Measurements from ENCODE around the gene C1orf122.

The C1orf122 gene

DNA sequence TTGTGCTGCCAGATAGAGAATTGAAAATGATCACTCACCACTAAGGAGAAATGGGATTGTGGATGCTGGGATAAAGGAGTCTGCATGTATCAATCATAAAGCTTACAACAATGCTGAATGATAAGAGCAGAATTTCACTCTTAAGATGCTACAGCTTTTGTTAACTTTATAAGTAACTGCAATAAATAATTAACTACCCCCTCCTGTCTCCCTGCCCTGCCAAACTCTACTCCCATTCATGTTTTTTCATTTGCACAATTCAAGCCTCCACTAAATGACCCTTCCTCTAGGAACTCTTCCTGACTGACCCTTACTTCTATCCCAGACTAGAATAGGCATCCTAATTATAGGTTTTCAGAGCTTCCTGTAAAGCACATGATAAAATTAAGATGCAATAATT is 36.9 kb downstream of the C1orf122 start:
- Histone ChIP-seq H3K27ac (ENCODE audit: low read depth in 2 of 2, low read length in 2 of 2) (no peak overlapping the region), H3K36me3 (ENCODE audit: control insufficient read depth in 2 of 2, insufficient read depth in 2 of 2, low read length in 2 of 2) (peaks cover 6 to 19% of the 10 kb centered on the region in 2 donors), H3K9ac (ENCODE audit: low read depth in 1 of 2, low read length in 2 of 2) (no peak overlapping the region), H3K4me3 (ENCODE audit: low read length in 2 of 2) (no peak overlapping the region), H3K9me3 (ENCODE audit: control insufficient read depth in 2 of 2, low read length in 2 of 2) (no peaks in the 10 kb centered on the region), H3K27me3 (ENCODE audit: control insufficient read depth in 2 of 2, insufficient read depth in 2 of 2, low read length in 2 of 2) (no peaks in the 10 kb centered on the region), H3K4me1 (ENCODE audit: control insufficient read depth in 2 of 2, insufficient read depth in 2 of 2, low read length in 2 of 2) (peaks cover 7 to 17% of the 10 kb centered on the region in 2 donors)

DNA sequence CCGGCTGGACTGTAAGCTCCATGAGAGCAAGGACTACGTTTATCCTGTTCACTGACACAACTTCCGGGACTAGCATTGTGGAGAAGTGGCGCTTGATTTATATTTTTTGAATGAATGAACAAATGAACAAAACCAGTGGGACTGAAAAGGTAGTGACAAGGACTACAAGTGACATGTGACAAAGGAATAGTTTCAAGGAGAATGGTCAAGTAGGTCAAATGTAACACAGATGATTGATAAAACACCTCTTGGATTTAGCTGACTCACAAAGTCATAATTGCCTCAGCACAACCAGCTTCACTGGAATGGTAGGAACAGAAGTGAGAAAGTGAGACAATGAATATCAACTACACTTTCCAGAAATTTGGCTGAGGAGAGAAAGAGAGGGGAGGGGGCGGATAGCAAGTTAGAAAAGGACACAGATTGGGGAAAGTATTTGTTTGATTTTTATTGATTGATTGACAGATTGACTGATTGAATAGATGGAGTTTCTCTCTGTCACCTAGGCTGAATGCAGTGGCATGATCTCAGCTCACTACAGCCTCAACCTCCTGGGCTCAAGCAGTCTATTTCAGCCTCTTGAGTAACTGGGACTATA is 37.6 kb downstream of the C1orf122 start:
- Histone ChIP-seq H3K4me1 (ENCODE audit: control insufficient read depth in 2 of 2, insufficient read depth in 2 of 2, low read length in 2 of 2) (peaks cover 7 to 17% of the 10 kb centered on the region in 2 donors), H3K9me3 (ENCODE audit: control insufficient read depth in 2 of 2, low read length in 2 of 2) (no peaks in the 10 kb centered on the region), H3K36me3 (ENCODE audit: control insufficient read depth in 2 of 2, insufficient read depth in 2 of 2, low read length in 2 of 2) (peaks cover 0 to 13% of the 10 kb centered on the region in 2 donors), H3K27ac (ENCODE audit: low read depth in 2 of 2, low read length in 2 of 2) (no peak overlapping the region), H3K9ac (ENCODE audit: low read depth in 1 of 2, low read length in 2 of 2) (no peak overlapping the region), H3K27me3 (ENCODE audit: control insufficient read depth in 2 of 2, insufficient read depth in 2 of 2, low read length in 2 of 2) (no peaks in the 10 kb centered on the region), H3K4me3 (ENCODE audit: low read length in 2 of 2) (no peak overlapping the region)

GRCh38 chr1:37845786-37846185 is 38.2 kb downstream of the C1orf122 start:
- Histone ChIP-seq H3K27me3 (ENCODE audit: control insufficient read depth in 2 of 2, insufficient read depth in 2 of 2, low read length in 2 of 2) (no peaks in the 10 kb centered on the region), H3K9ac (ENCODE audit: low read depth in 1 of 2, low read length in 2 of 2) (no peak overlapping the region), H3K36me3 (ENCODE audit: control insufficient read depth in 2 of 2, insufficient read depth in 2 of 2, low read length in 2 of 2) (peaks cover 0 to 9% of the 10 kb centered on the region in 2 donors), H3K4me3 (ENCODE audit: low read length in 2 of 2) (no peak overlapping the region), H3K9me3 (ENCODE audit: control insufficient read depth in 2 of 2, low read length in 2 of 2) (no peaks in the 10 kb centered on the region), H3K27ac (ENCODE audit: low read depth in 2 of 2, low read length in 2 of 2) (no peak overlapping the region), H3K4me1 (ENCODE audit: control insufficient read depth in 2 of 2, insufficient read depth in 2 of 2, low read length in 2 of 2) (peaks cover 7 to 17% of the 10 kb centered on the region in 2 donors)

GRCh38 chr1:37846647-37847339 is 39.2 kb downstream of the C1orf122 start:
- Histone ChIP-seq H3K9me3 (ENCODE audit: control insufficient read depth in 2 of 2, low read length in 2 of 2) (no peaks in the 10 kb centered on the region), H3K4me3 (ENCODE audit: low read length in 2 of 2) (peak overlapping the region; percentile 38 to 55), H3K27me3 (ENCODE audit: control insufficient read depth in 2 of 2, insufficient read depth in 2 of 2, low read length in 2 of 2) (no peaks in the 10 kb centered on the region), H3K9ac (ENCODE audit: low read depth in 1 of 2, low read length in 2 of 2) (peak overlapping the region; percentile 10 to 47), H3K4me1 (ENCODE audit: control insufficient read depth in 2 of 2, insufficient read depth in 2 of 2, low read length in 2 of 2) (peaks cover 7 to 17% of the 10 kb centered on the region in 2 donors), H3K36me3 (ENCODE audit: control insufficient read depth in 2 of 2, insufficient read depth in 2 of 2, low read length in 2 of 2) (peaks cover 0 to 9% of the 10 kb centered on the region in 2 donors), H3K27ac (ENCODE audit: low read depth in 2 of 2, low read length in 2 of 2) (peak overlapping the region; percentile 50 to 70)

- Histone ChIP-seq H3K36me3 (ENCODE audit: control insufficient read depth in 2 of 2, insufficient read depth in 2 of 2, low read length in 2 of 2) (peaks cover 9 to 11% of the 10 kb centered on the region in 2 donors), H3K4me1 (ENCODE audit: control insufficient read depth in 2 of 2, insufficient read depth in 2 of 2, low read length in 2 of 2) (peaks cover 9 to 17% of the 10 kb centered on the region in 2 donors), H3K9me3 (ENCODE audit: control insufficient read depth in 2 of 2, low read length in 2 of 2) (no peaks in the 10 kb centered on the region), H3K27ac (ENCODE audit: low read depth in 2 of 2, low read length in 2 of 2) (no peak overlapping the region), H3K4me3 (ENCODE audit: low read length in 2 of 2) (no peak overlapping the region), H3K27me3 (ENCODE audit: control insufficient read depth in 2 of 2, insufficient read depth in 2 of 2, low read length in 2 of 2) (no peaks in the 10 kb centered on the region), H3K9ac (ENCODE audit: low read depth in 1 of 2, low read length in 2 of 2) (no peak overlapping the region)
Observed at GRCh38 chr1:37849480-37849879, 41.9 kb downstream of the C1orf122 start.

DNA sequence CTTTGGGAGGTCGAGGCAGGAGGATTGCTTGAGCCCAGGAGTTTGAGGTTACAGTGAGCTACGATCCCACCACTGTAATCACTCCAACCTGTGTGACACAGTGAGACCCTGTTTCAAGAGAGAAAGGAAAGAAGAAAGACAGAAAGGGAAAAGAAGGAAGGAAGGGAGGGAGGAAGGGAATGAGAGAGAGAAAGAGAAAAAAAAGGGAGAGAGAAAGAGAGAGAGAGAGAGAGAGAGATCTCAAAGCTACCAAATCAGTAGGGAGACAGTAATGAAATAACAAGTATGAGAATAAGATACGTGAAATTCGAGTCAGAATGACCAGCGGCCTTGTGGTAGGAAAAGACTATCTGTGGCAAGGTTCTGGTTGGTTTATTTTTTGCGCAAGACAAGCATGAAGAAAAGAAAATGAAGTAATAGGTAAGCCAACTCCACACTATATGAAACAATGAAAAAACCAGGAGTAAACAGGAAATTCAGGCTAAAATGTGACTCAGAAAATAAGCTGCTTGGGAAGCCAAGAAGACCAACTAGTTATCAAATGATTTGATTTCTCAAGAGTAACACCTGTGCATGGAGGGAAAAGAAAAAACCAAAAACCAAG is 42.9 kb downstream of the C1orf122 start:
- Histone ChIP-seq H3K27ac (ENCODE audit: low read depth in 2 of 2, low read length in 2 of 2) (no peak overlapping the region), H3K36me3 (ENCODE audit: control insufficient read depth in 2 of 2, insufficient read depth in 2 of 2, low read length in 2 of 2) (peaks cover 11 to 12% of the 10 kb centered on the region in 2 donors), H3K9me3 (ENCODE audit: control insufficient read depth in 2 of 2, low read length in 2 of 2) (no peaks in the 10 kb centered on the region), H3K9ac (ENCODE audit: low read depth in 1 of 2, low read length in 2 of 2) (no peak overlapping the region), H3K4me3 (ENCODE audit: low read length in 2 of 2) (no peak overlapping the region), H3K4me1 (ENCODE audit: control insufficient read depth in 2 of 2, insufficient read depth in 2 of 2, low read length in 2 of 2) (peaks cover 9 to 17% of the 10 kb centered on the region in 2 donors), H3K27me3 (ENCODE audit: control insufficient read depth in 2 of 2, insufficient read depth in 2 of 2, low read length in 2 of 2) (no peaks in the 10 kb centered on the region)

DNA sequence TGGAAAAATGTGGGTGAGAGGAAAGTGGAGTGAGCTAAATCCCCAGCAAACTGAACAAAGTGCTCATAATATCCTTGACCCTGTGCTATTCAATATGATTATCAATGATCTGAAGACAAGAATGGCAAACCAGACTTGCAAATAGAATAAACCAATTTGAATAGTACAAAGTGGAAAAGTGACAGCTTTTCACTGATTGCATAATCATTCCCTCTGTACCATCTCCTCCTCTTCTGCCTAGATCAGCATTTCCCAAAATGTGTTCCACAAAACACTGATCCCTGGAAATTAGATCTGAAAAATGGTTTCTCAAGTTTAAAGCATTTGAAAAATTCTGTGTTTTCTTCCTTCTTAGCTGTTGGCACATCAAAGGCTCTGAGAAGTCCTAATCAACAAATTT is 43.7 kb downstream of the C1orf122 start:
- peak overlapping the region in 1 of 2 donors; percentile 24 for H3K4me3 ChIP-seq (ENCODE audit: low read length in 2 of 2)
- no peak overlapping the region for H3K9ac ChIP-seq (ENCODE audit: low read depth in 1 of 2, low read length in 2 of 2)
- no peak overlapping the region for H3K27ac ChIP-seq (ENCODE audit: low read depth in 2 of 2, low read length in 2 of 2)
- H3K36me3 ChIP-seq (ENCODE audit: control insufficient read depth in 2 of 2, insufficient read depth in 2 of 2, low read length in 2 of 2): peaks cover 11 to 12% of the 10 kb centered on the region in 2 donors
- H3K9me3 ChIP-seq (ENCODE audit: control insufficient read depth in 2 of 2, low read length in 2 of 2): no peaks in the 10 kb centered on the region
- H3K4me1 ChIP-seq (ENCODE audit: control insufficient read depth in 2 of 2, insufficient read depth in 2 of 2, low read length in 2 of 2): peaks cover 9 to 15% of the 10 kb centered on the region in 2 donors
- no peaks in the 10 kb centered on the region for H3K27me3 ChIP-seq (ENCODE audit: control insufficient read depth in 2 of 2, insufficient read depth in 2 of 2, low read length in 2 of 2)

GRCh38 chr1:37851782-37852210 is 44.2 kb downstream of the C1orf122 start:
- no peak overlapping the region for H3K27ac ChIP-seq (ENCODE audit: low read depth in 2 of 2, low read length in 2 of 2)
- peaks cover 12 to 13% of the 10 kb centered on the region in 2 donors for H3K36me3 ChIP-seq (ENCODE audit: control insufficient read depth in 2 of 2, insufficient read depth in 2 of 2, low read length in 2 of 2)
- H3K9ac ChIP-seq (ENCODE audit: low read depth in 1 of 2, low read length in 2 of 2): no peak overlapping the region
- peaks cover 9 to 11% of the 10 kb centered on the region in 2 donors for H3K4me1 ChIP-seq (ENCODE audit: control insufficient read depth in 2 of 2, insufficient read depth in 2 of 2, low read length in 2 of 2)
- H3K9me3 ChIP-seq (ENCODE audit: control insufficient read depth in 2 of 2, low read length in 2 of 2): no peaks in the 10 kb centered on the region
- H3K4me3 ChIP-seq (ENCODE audit: low read length in 2 of 2): no peak overlapping the region
- no peaks in the 10 kb centered on the region for H3K27me3 ChIP-seq (ENCODE audit: control insufficient read depth in 2 of 2, insufficient read depth in 2 of 2, low read length in 2 of 2)

- peaks cover 15 to 21% of the 10 kb centered on the region in 2 donors for H3K36me3 ChIP-seq (ENCODE audit: control insufficient read depth in 2 of 2, insufficient read depth in 2 of 2, low read length in 2 of 2)
- H3K9me3 ChIP-seq (ENCODE audit: control insufficient read depth in 2 of 2, low read length in 2 of 2): no peaks in the 10 kb centered on the region
- H3K27ac ChIP-seq (ENCODE audit: low read depth in 2 of 2, low read length in 2 of 2): no peak overlapping the region
- H3K4me3 ChIP-seq (ENCODE audit: low read length in 2 of 2): no peak overlapping the region
- H3K4me1 ChIP-seq (ENCODE audit: control insufficient read depth in 2 of 2, insufficient read depth in 2 of 2, low read length in 2 of 2): peaks cover 2 to 12% of the 10 kb centered on the region in 2 donors
- H3K9ac ChIP-seq (ENCODE audit: low read depth in 1 of 2, low read length in 2 of 2): no peak overlapping the region
- no peaks in the 10 kb centered on the region for H3K27me3 ChIP-seq (ENCODE audit: control insufficient read depth in 2 of 2, insufficient read depth in 2 of 2, low read length in 2 of 2)
Observed at GRCh38 chr1:37853157-37853556, 45.6 kb downstream of the C1orf122 start.

DNA sequence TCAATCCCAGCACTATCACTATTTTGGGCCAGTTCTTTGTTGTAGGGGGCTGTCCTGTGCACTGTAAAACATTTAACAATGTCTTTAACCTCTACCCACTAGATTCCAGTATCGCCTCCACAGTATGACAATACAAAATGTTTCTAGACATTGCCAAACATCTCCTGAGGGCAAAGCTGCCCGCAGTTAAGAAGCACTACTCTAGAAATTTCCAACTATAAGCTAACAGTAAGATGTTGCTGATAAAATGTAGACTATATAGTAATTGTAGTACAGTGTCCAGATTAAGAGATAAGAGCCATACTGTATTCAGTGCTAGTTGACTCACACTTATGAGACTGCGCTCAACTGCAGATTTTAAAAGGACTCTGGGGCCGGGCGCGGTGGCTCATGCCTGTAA is 46.8 kb downstream of the C1orf122 start:
- Histone ChIP-seq H3K4me1 (ENCODE audit: control insufficient read depth in 2 of 2, insufficient read depth in 2 of 2, low read length in 2 of 2) (peaks cover 7 to 21% of the 10 kb centered on the region in 2 donors), H3K9ac (ENCODE audit: low read depth in 1 of 2, low read length in 2 of 2) (no peak overlapping the region), H3K36me3 (ENCODE audit: control insufficient read depth in 2 of 2, insufficient read depth in 2 of 2, low read length in 2 of 2) (peaks cover 15 to 20% of the 10 kb centered on the region in 2 donors), H3K27me3 (ENCODE audit: control insufficient read depth in 2 of 2, insufficient read depth in 2 of 2, low read length in 2 of 2) (no peaks in the 10 kb centered on the region), H3K4me3 (ENCODE audit: low read length in 2 of 2) (no peak overlapping the region), H3K9me3 (ENCODE audit: control insufficient read depth in 2 of 2, low read length in 2 of 2) (no peaks in the 10 kb centered on the region), H3K27ac (ENCODE audit: low read depth in 2 of 2, low read length in 2 of 2) (no peak overlapping the region)

Measured in mucosa of rectum (tissue), 2 donors.